Endometrium (tissue), 2 donors: ENCODE data around the gene PRRT1B.
"Not testable (repeated sequence)": the region's sequence is repeated elsewhere in the genome, so short reads cannot be mapped to it uniquely, and the experiment has no call there.

Experiments used
- FAIRE-seq: peaks from 2 replicates; lab custom pipeline; 2012; peaks lifted over from hg19 to GRCh38; lab: Jason Lieb, UNC
- donor health status: control.
- donor health status: control.

PRRT1B gene

DNA sequence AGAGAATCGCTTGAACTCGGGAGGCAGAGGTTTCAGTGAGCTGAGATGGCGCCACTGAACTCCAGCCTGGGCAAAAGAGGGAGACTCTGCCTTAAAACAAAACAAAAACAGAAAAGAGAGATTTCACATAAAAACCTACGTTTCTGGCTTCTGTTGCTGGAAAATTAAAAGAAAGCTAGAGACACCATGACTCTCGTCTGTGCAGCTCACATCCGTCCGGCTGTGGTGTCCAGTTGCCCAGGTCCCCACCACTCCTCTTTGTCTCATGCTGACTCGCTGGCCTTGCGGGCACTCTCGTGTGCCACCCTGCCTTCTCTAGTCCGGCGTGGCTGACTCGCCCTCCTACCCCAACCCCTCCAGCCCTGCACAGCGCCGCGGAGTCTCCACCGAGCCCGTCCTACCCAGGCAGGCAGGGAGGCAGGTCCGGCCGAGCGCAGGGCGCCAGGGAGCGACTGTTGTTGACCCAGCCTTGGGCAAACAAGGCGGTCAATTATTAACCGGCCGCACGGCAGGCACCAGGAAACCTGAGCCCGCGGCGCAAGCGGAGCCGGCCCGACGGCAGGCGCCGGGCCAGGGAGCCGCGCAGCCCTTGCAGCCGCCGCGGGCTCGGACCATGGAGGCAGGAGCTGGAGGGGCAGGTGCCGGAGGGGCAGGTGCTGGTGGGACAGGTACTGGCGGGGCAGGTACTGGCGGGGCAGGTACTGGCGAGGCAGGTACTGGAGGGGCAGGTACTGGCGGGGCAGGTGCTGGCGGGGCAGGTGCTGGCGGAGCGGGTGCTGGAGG, at the start of gene PRRT1B:
PRRT1B (plus strand) TSS at position 521 of the 783 bp plus-strand sequence; CDS start at position 614, 93 bp downstream.
- no peak for FAIRE-seq

DNA sequence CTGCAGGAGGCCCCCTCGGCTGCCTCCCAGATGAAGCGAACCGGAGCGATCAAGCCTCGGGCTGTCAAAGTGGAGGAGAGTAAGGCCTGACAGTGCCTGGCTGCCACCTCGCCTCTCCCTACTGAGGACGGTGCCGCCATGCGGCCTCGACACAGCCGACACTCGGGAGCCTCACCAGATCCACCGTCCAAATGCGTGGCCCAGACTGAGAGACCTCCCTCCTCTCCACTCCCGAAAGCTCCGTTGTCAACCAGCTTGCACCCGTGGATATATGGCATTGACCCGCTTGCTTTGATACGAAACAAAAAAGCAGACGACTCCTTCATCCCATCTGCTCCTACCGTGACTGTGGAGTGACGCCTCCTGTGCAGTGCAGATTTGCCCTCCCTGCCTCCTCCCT, 49.5 kb upstream of the PRRT1B start:
- FAIRE-seq, result no peak

DNA sequence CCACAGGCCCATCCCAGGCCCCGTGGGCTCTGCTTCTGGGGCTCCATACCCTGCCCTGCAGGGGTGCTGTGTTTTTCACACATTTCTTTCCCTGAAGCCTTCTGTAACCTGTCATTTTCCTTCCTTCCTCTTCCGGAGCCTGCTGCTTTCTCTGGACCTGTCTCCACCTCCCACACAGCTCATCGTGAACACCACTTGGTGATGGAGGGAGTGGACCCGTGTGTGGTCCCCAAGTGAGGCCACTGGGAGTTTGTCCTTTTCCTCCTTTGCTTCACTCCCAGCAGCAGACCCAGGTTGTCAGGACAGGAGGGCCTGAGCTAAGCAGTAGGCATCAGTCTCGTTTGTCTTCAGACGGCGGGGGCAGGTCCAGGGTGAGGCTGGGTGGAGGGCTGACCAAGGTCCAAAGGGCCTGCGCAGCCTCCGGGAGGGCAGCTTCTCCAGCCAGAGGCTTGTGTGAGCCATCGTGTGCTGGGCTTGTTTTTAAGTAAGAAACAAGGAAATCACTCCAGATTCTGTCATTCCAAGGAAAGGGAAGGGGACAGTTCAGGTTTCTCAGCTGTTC, 48.4 kb upstream of the PRRT1B start:
- FAIRE-seq, result no peak

DNA sequence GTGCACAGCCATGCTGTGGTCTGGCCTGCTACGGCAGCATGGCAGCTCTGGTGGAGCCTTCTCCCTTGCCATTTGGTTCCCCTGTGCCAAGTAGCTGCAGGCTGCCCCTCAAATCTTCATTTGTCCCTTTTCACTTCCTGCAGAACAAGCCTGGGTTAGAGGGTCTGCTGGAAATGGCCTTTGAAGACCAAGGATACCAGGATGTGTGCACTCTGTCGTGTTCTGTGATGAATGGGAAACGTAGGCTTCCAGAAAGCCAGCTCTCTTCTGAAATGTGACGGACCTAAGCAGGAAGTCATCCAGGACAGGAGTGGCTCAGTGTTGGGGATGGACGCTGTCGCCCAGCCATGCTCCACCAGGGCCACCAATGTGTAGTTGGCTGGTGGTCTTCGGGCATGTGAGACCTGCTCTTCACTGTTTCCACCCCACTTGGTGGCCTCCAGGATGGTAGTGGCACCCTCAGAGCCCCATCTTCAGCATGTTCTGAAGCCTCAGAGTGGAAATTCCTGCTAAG, 46.0 kb upstream of the PRRT1B start:
- FAIRE-seq, result no peak

DNA sequence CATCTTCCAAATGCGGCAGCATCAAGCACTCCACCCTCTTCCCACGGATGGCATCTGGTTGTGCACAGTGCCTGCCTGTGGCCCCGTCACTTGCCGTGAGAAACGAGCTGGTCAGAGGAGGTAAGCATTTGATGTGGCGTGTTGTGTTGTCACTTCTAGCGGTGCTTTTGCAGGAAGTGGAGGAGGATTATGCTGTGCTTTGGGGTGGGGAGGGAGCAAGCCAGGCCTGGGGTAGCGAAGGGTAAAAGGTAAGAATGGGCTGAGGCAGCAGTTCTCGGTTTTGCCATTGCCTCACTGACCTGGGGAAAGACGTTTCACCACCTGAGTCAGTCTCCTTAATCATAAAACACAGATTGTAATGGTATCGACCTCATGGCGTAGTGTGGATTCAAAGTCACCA, 44.9 kb upstream of the PRRT1B start:
- FAIRE-seq, result no peak

DNA sequence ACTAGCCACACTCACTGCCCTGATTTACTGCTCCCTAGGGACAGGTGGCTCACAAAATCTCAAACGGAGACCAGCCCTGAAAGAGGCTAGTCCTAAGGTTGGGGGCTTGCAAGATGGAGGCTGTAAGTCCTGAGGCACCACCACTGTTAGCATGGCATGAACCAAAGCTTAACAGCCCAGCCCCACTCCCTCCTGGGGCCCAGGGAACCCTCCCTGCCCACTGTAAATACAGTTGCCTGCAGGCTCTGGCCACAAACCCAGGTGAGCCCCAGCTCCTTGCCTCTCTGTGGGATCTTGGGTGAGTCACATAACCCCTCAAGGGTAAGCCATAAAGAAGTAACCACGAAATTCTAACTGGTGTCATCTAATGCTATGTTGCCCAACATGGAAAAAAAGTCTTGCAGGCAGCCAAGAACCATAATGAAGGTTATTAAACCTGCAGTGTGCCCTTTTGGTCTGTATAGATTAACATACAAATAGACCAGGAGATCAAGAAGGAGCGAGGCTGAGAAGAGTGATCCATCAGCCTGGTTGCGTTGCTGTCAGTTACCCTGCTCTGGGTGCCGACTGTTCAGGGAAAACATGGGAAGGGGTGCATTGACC, 44.3 kb upstream of the PRRT1B start:
- no peak for FAIRE-seq

DNA sequence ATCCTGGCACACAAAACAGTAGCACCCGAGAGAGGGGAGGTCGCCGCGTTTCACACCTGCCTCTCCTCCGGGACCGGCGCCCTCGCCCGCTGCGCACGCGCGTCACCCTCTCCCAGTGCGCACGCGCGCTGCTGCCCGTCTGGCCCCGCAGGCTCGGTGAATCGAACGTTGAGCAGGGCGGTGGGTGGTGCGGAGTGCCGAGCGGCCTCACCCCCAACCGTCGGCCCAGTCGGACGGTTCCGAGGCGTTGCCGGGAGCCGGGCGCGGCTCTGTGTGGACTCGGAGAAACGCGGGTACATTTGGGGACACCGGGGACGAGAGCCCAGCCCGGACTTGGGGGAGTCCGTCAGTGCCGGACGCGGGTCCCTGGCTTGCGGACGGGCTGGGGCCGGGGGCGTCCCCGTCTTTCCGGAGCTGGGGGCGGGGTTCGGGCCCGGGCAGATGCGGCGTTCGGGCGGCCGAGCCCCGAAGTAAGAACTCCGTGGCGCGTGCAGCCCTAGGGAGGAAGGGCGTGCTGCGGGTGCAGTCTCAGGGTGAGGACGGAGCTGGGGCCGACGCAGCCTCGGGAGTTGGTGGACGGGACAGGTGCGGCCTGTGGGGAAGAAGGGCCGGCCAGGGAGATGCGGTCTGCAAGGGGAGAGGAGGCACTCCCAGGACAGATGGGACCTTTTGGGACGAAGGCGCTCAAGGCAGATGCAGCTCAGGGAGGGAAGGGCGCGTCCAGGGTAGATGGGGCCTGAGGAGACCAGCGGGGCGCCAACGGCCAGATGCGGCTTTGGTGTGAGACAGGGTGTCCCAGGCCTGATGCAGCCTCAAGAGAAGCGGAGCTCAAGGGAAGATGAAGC, 42.3 kb upstream of the PRRT1B start, which contains the start of gene POMT1:
POMT1 (plus strand) TSS at position 138 of the 845 bp plus-strand sequence. CDS start 1,301 bp downstream, outside the sequence.
- no peak for FAIRE-seq

DNA sequence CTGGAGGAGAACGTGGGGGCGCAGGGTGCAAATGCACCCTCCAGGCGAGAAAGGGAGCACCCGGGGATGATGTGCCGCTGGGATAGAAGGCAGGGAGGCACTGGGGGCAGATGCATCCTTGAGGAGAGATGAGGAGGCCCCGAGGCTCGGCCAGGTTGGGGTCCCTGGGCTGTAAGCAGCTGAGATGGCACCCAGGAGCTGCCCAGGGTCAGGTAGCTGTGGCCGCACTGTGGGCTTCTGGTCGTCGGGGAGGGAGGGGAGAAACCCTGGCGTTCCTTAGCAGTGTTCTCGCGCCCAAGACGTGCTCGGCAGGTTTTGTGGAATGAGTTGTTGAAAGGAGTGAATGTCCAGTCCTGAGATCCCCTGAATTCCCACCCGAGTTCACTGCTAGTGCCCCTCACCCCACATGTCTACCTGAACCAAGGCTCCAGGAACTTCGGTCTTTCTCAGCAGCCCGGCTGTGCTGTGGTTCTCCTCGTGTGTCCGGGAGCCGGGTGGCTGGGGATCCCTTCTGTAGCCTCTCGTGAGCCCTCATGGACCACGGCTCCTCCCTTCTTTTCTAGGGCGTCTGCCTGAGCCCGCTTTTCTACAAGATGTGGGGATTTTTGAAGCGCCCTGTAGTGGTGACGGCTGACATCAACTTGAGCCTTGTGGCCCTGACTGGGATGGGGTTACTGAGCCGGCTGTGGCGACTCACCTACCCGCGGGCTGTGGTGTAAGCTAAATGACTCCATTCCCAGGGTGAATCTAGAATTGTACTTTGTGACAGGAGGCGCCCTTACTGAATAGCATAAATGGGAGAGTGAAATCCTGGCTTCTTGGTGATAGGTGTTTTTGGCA, 41.5 kb upstream of the PRRT1B start:
- no peak for FAIRE-seq

DNA sequence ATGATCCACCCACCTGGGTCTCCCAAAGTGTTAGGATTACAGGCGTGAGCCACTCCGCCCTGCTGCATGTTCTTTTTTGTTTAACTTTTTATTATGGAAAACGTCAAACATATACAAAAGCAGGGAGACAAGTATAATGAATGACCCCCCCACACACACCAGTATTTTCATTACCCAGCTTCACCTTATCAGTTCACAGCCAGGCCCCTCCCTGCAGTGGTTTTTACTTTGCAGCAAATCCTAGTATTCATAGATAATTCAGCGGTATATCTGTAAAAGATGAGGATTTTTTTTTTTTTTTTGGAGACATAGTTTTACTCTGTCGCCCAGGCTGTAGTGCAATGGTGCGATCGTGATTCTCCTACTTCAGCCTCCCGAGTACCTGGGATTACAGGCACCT, 40.3 kb upstream of the PRRT1B start:
- no peak for FAIRE-seq

DNA sequence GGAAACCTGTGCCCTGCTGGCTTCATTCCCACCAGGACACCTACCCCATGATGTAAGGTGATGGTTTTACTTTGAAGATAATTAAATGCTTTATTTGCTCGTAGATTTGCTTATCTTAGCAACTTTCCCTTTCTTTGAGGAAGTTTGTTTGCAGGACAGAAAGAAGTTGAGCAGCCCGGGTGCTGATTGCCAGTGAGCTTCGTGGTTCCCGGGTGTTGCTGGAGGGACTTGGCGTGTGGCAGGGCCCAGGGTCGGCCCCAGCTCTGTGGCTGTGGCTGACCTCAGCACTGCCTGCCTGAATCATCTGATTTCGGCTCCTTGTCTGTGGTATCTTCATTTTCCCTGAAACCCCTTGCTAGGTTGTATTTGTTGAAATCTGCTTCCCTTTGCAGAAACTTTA, 33.9 kb upstream of the PRRT1B start:
- FAIRE-seq, result no peak

DNA sequence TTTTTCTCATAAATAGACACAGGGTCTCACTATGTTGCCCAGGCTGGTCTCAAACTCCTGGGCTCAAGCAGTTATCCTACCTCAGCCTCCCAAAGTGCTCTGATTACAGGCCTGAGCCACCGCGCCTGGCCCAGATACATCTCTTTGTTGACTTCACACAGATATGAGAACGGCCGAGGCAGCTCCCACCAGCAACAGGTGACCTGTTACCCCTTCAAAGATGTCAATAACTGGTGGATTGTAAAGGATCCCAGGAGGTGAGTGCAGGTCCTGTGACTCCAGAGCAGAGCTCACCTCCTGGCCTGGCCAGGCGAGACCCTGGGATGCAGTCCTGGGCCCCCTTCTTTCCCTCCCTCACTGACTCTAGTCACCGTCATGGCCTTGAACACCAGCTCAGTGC, 33.4 kb upstream of the PRRT1B start:
- no peak for FAIRE-seq

DNA sequence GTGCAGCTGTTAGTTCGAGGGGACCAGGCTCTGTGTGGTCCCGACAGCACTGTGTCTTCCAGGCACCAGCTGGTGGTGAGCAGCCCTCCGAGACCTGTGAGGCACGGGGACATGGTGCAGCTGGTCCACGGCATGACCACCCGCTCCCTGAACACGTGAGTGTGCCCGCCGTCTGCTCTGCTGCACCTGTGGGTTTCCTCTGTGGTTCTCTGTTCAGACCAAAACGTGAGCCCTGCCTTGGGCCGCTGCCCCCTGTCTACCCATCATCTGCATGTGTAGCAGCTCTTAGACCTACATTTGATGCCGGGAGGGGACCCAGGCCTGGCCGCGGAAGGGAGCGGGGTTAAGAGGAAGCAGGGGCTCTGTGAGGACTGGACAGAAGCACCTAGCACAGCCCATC, 32.1 kb upstream of the PRRT1B start:
- no peak for FAIRE-seq

DNA sequence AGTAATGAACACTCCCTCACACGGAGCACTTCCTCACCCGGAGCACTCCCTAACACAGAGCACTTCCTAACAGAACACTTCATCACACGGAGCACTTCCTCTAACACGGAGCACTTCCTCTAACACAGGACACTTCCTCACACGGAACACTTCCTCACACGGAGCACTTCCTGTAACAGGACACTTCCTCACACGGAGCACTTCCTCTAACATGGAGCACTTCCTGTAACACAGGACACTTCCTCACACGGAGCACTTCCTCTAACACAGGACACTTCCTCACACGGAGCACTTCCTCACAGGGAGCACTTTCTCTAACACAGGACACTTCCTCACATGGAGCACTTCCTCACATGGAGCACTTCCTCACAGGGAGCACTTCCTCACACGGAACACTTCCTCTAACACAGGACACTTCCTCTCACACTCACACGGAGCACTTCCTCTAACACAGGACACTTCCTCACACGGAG, 29.7 kb upstream of the PRRT1B start:
- FAIRE-seq, result not testable (repeated sequence)

DNA sequence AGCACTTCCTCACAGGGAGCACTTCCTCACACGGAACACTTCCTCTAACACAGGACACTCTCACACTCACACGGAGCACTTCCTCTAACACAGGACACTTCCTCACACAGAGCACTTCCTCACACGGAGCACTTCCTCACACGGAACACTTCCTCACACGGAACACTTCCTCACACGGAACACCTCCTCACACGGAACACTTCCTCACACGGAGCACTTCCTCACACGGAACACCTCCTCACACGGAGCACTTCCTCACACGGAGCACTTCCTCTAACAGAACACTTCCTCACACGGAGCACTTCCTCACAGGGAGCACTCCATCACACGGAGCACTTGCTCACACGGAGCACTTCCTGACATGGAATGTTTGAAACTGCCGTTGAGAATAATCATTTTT, 29.2 kb upstream of the PRRT1B start:
- no peak for FAIRE-seq

DNA sequence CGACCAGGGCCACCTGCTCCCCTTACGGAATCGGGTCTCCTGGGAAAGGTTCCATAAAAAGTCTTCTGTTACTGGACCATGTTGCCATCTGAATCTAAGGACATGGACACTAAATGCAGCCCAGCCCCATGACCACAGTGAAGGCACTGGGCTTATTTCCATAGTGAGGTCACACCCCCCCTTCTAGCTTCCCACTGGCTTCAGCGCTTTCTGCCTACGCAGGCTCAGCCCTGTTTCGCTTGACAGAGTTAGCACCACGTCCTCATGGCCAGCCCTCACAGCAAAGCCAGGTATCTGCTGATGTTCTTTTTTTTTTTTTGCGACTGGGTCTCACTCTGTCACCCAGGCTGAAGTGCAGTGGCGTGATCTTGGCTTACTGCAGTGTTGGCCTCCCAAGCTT, 28.4 kb upstream of the PRRT1B start:
- no peak for FAIRE-seq

DNA sequence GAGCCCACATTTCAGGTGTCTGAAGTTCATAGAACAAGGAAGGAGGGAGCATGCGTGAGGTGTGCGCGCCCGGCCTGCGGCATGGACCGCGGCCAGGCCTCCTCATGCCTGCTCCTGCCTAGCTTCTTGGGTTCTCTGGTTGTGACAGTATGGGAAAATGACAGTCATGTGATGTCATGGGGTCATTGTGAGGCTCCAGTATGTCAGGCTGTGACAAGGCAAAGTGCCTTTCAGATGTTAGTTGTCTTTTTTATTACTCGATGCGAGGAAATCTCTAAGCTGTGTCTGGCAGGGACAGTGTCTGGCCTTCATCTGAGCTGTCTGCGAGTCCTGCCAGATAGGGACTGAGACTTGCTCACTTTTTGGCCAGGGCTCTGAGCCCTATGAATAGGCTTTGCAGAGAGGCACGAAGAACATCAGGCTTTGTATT, 27.5 kb upstream of the PRRT1B start:
- no peak for FAIRE-seq

DNA sequence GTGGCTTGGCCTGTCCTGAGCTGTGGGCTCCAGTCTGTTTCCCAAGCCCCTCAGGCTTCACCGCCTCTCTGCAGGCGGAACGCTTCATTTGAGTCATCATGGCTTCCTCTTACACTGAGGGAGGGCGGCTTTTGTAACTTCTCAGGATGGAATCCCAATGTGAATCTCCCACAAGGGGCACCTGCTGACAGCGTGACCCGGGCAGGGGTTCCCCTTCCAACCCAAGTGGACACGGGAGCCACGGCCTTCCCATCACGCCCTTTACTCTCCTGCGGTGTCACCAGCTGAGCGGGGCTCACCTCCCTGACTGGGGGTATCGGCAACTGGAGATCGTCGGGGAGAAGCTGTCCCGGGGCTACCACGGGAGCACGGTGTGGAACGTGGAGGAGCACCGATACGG, 26.8 kb upstream of the PRRT1B start:
- FAIRE-seq, result no peak

DNA sequence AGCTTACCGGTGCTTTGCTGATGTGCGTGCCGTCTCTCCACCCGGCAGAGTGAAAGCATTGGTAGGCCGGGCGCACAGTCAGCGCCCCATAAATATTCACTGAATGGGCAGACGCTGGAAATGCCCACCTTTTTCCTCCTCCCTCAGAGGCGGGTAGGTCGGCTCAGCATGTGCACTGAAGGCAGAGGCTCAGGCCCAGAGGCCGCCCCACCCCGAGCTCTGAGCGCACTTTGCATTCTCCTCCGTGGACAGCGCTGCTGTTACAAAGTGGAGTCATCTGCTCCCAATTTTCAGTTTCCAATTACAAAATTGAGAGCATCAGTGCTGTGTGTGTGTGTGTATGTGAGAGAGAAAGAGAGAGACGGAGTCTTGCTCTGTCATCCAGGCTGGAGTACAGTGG, 24.8 kb upstream of the PRRT1B start:
- FAIRE-seq, result no peak

DNA sequence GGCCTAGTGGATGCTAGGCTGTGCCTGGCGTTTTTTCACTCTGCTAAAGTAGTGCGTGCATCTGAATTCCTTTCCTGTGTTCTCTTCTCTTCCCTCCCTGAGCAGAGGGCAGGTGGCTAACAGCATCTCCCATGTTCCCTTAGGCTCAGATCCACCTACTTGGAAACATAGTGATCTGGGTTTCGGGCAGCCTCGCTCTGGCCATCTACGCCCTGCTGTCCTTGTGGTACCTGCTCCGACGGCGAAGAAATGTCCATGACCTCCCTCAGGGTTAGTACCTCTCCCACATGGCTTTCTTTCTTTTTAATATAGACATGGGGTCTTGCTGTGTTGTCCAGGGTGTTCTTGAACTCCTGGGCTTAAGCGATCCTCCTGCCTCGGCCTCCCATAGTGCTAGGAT, 24.1 kb upstream of the PRRT1B start:
- no peak for FAIRE-seq

DNA sequence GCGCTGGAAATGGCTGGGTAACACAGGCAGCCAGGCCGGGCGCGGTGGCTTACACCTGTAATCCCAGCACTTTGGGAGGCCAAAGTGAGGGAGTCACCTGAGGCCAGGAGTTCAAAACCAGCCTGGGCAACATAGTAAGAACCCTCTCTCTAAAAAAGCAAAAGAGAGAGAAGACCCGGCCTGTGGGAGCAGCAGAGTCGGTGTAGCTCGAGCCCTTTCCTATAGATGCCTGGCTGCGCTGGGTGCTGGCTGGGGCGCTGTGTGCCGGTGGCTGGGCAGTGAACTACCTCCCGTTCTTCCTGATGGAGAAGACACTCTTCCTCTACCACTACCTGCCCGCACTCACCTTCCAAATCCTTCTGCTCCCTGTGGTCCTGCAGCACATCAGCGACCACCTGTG, 23.5 kb upstream of the PRRT1B start:
- FAIRE-seq, result no peak
